Astrocyte of the spinal cord (primary cell): ENCODE results near the gene FOXN1.

ENCODE experiments used
- DNase-seq: peaks from one replicate; pipeline ENCODE4 v3.0.0; 2011; ENCODE audit warnings: low read depth, low spot score
- H3K4me3 ChIP-seq: 2 replicates; pipeline ENCODE4 v1.5.1; 2011; ENCODE audit warnings: low read depth, mild to moderate bottlenecking, low read length, moderate library complexity
- in situ Hi-C: cut with HindIII; loops from 2 replicates; pipeline ENCODE4 v1.10.0; 2017; ENCODE audit warnings: low sequenced_read_pairs
- TF ChIP-seq, protein P1 (sequence below): IDR thresholded peaks from 2 replicates; pipeline ENCODE4 v1.5.1; 2012; ENCODE audit warnings: low read depth, mild to moderate bottlenecking, low read length, inconsistent platforms

Gene FOXN1

DNA sequence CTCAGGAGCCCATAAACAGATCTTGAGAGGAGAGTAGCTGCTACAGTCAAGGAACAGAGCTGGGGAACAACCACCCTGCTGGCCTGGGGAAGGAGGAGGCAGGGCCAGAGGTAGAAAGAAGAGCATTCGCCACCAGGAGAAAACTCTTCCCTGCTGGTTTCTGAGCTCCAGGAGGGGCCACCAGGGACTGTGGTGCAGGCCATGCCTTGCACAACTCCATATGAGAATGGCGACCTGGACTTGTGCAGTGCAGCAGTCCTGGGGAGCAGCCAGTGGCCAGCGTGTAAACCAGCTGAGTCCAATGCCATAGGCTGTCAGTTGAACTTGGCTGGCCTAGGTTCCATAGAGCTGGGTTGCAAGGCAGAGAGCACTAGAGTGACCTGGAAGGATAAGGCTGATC is 21.1 kb upstream of the FOXN1 start:
- TF ChIP-seq, protein P1, sequence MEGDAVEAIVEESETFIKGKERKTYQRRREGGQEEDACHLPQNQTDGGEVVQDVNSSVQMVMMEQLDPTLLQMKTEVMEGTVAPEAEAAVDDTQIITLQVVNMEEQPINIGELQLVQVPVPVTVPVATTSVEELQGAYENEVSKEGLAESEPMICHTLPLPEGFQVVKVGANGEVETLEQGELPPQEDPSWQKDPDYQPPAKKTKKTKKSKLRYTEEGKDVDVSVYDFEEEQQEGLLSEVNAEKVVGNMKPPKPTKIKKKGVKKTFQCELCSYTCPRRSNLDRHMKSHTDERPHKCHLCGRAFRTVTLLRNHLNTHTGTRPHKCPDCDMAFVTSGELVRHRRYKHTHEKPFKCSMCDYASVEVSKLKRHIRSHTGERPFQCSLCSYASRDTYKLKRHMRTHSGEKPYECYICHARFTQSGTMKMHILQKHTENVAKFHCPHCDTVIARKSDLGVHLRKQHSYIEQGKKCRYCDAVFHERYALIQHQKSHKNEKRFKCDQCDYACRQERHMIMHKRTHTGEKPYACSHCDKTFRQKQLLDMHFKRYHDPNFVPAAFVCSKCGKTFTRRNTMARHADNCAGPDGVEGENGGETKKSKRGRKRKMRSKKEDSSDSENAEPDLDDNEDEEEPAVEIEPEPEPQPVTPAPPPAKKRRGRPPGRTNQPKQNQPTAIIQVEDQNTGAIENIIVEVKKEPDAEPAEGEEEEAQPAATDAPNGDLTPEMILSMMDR = no peak
- in situ Hi-C loops = no loop called here

DNA sequence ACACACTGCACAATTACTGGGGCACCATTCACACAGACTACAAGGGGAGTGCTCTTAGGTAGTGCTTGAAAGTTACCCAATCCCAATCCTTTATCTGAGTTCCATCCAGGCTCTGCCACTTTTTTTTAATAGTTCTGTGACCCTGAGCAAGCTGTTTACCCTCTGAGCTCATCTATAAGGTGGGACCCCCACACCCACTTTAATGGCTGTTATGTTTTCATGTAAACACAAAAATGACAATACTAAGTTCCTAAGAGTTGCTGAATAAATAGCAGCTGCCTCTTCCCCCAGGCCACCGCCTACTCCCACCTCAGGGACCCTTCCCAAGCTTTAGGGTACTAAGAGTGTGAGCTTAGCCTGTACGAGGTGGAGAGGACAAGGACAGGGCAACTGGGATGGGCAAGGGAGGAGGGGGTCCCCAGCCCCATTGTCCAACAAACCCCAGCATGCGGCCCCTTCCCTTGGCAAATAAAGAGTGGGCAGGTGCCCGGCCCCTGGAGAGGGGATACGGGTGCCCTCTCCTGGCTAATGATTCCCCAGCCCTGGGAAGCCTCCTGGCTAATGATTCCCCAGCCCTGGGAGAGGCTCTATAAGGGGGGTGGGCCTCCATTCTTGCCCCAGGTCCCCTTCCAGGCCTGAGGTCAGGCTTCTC is 18.1 kb upstream of the FOXN1 start:
- TF ChIP-seq, protein P1 = no peak
- DNase-seq = no peak
- no peak overlapping the region for H3K4me3 ChIP-seq
- in situ Hi-C loops = no loop called here

More for the DNA sequence above, 21.1 kb upstream of the FOXN1 start:
- no peak overlapping the region for H3K4me3 ChIP-seq
- no peak for DNase-seq

DNA sequence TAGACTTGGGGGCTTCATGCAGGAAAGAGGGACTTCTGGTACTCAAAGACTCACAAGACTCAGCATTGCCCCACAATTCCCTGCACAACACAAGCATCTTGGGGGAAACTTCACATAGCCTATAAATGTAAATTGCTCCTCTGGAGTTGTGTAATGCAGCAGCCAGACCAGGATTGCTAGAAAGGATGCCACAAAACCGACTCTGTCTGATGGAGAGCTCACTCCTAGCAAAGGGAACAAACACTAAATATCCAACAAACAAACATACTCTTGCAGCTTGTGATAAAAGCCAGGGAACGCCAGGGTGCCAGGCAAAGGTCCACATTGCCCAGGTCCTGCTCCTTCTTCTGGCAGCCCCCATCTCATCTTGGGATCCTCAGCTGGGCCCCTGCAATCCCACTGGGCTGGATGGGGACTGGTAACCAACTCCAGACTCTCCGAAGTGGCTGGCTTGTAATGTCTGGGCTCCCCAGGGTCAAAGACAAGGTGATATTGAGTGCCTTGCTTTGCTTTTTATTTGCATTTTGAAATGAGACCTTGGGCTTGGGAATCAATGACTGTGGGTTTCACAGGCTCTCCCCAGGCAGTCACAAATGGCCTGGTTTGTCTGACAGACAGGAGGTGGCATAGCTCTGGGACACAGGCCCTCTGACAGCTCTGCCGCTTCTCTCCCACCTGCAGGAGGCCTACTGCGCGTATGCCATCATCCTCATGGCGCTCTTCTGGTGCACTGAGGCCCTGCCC is 17.4 kb upstream of the FOXN1 start:
- TF ChIP-seq, protein P1 = no peak
- in situ Hi-C loops = no loop called here
- no peak overlapping the region for H3K4me3 ChIP-seq

DNA sequence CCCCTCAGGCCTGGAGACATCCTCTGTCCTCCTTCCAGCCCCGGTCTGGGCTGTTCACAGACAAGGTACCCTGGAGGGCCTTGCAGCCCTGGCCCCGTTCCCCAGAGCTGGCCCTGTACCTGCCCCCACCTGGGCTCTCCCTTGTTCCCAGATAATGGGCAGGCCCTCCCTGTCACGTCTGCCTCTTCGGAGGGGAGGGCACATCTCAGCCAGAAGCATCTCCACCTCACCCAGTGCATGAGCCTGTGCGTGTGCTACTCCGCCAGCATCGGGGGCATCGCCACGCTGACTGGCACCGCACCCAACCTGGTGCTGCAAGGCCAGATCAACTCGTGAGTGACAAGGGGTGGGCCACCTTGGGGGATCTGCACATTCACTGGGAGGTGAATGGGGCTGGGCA is 14.9 kb upstream of the FOXN1 start:
- in situ Hi-C loops = no loop called here
- no peak overlapping the region for H3K4me3 ChIP-seq
- no peak for DNase-seq
- TF ChIP-seq, protein P1 = no peak

More for the DNA sequence above, 17.4 kb upstream of the FOXN1 start:
- no peak for DNase-seq

DNA sequence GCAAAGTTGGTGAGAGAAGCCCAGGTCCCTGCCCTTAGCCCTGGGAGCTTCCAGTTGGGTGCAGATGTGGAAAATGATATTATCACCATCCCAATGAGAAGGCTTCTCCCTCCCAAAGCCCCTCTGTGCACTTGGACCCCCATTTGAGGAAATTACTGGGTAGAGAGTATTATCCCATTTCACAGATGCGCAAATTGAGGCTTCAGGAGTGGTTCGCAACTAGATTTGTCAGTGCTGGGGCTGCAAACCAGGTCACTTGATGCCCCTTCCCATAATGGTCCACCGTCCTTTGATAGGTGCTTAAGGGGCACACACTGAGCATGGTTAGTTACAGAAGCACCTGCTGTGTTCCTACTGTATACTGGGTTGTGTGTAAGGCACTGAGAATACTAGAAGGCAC is 14.3 kb upstream of the FOXN1 start:
- no peak overlapping the region for H3K4me3 ChIP-seq
- DNase-seq = no peak
- in situ Hi-C loops = no loop called here
- TF ChIP-seq, protein P1 = no peak

DNA sequence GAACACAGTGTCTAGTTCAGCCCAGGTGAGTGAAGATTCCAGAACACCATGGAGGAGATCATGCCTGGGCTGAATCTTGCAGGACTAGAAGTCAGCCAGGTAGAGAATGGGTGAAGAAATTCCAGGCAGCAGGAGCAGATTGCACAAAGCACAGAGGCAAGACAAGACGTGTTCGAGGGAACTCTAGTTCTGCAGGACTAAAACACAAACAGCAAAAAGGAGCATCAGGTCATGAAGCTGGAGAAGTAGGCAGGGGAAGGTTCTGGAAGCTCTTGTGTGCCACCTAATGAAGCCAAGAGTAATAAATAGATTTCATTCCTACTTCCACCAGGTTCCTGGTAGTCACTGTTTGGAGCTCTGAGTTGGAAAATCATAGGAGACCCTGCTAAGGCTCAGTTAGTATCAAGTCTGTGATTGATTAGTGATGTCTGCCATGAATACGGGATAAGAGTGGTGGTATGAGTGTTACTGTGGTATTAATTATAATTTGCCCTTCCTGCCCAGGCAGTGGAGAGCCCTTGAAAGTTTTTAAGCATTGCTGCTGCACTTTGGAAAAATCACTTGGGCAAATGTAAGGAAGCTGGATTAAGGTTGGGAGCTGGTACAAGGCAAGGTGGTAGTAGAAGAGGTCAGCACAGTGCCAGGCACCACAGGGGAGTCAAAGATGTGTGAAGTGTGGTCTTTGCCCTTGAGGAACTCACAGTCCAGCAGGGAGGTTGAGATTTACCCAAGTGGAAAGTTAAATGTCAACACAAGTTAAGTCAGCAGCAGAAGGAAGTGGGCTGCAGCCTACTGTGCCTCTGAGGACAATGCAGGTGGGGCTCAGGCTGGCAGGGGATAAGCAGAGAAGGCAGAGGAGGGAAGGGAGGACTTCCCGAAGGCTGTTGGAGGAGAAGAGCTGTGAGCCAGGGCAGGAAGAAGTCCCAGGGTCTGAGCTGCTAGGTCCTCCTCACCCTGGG is 13.5 kb upstream of the FOXN1 start:
- TF ChIP-seq, protein P1 = no peak
- no peak for DNase-seq
- in situ Hi-C loops = no loop called here
- no peak overlapping the region for H3K4me3 ChIP-seq
